NOMO-1 treated with dmso at 0.1 percent for 144 hours (cell line): ENCODE data around the gene ATP13A4.
A peak's percentile ranks its signal among the peaks of the same experiment; 100 is the strongest.

Source experiments
- DNase-seq: peaks from one replicate; lab custom pipeline; 2025; ENCODE audit not compliant: unreplicated experiment; lab: John Stamatoyannopoulos, UW

The ATP13A4 gene, protein sequence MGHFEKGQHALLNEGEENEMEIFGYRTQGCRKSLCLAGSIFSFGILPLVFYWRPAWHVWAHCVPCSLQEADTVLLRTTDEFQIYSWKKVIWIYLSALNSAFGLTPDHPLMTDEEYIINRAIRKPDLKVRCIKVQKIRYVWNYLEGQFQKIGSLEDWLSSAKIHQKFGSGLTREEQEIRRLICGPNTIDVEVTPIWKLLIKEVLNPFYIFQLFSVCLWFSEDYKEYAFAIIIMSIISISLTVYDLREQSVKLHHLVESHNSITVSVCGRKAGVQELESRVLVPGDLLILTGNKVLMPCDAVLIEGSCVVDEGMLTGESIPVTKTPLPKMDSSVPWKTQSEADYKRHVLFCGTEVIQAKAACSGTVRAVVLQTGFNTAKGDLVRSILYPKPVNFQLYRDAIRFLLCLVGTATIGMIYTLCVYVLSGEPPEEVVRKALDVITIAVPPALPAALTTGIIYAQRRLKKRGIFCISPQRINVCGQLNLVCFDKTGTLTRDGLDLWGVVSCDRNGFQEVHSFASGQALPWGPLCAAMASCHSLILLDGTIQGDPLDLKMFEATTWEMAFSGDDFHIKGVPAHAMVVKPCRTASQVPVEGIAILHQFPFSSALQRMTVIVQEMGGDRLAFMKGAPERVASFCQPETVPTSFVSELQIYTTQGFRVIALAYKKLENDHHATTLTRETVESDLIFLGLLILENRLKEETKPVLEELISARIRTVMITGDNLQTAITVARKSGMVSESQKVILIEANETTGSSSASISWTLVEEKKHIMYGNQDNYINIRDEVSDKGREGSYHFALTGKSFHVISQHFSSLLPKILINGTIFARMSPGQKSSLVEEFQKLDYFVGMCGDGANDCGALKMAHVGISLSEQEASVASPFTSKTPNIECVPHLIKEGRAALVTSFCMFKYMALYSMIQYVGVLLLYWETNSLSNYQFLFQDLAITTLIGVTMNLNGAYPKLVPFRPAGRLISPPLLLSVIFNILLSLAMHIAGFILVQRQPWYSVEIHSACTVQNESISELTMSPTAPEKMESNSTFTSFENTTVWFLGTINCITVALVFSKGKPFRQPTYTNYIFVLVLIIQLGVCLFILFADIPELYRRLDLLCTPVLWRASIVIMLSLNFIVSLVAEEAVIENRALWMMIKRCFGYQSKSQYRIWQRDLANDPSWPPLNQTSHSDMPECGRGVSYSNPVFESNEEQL

GRCh38 chr3:193554811-193555210 lies at the start of gene ATP13A4:
ATP13A4 (minus strand) TSS chr3:193554895; CDS start chr3:193554799, 96 bp downstream.
- DNase-seq, result no peak

- no peak for DNase-seq
Measured at GRCh38 chr3:193599393-193599792, 44.7 kb upstream of the ATP13A4 start.

DNA sequence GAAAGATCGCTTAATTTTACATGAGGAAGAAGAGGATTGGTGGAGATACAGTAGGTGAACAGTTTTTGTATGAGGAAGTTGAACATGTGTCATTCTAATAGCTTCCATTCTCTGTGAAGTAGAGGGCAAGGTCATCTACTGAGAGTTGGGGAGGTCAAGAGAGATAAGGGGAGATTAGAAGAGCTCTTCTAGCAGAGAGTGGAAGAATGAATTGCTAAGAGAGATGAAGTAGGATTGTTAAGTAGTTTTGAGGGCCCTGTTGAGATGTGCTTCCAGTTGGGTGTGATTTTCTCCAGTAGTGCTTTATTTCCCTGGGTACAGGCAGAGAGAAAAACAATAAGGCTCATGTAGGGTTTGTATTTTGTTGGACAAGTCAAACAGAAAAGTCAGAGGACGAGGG lies 43.5 kb upstream of the ATP13A4 start:
- no peak for DNase-seq

DNA sequence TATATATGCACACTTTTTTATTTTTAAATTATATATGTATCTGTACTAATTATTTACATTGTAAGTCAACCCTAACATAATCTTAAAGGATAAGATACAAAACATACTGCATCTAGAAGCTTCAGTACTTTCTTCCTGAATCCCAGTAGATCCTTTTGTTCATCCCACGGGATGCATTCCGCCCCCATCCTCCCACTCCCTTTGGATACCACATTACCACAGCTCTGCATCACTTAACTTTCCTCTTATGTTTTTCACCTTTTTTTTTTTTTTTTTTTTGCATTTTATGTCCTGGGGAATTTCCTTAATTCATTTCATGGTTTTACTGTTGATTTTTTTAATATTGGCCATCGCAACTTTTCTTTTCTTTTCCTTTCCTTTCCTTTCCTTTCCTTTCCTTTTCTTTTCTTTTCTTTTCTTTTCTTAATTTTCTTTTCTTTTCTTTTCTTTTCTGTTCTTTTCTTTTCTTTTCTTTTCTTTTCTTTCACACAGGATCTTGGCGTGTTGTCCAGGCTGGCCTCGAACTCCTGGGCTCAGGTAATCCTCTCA lies 41.3 kb upstream of the ATP13A4 start:
- no peak for DNase-seq

DNA sequence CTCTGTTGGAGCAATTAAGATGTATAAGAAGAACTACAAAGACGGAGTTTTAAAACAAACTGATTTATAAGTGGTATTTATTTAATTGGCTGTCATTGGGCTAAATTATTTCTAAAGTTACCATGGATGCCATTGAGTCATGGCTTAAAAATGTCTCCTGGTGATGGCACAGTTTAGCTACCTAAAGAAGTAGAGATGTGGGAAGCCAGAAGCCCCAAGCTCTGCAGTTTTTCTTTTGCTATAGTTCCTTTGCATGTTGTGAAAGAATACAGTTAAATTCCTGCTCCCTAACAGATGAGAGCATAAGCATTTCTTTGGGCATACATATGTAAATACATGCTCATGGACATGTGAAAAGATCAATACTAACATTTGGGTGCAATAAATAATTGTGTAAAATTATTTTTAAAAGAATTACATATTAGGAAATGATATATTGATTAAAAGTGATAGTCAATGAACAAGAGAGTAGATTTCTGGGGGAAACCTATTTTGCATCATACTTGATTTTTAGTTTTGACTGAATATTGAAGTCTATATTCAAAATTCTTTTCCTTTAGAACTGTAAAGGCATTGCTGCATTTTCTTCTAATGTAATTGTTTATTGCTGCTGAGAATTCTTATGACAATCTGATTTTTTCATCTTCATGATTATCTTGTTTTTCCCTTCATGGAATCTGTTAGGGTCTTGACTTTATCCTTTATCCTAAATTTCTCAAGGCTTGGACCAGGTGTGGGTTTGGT lies 40.4 kb upstream of the ATP13A4 start:
- DNase-seq, result no peak

GRCh38 chr3:193593668-193594030 lies 39.0 kb upstream of the ATP13A4 start:
- DNase-seq, result peak; percentile 2

DNA sequence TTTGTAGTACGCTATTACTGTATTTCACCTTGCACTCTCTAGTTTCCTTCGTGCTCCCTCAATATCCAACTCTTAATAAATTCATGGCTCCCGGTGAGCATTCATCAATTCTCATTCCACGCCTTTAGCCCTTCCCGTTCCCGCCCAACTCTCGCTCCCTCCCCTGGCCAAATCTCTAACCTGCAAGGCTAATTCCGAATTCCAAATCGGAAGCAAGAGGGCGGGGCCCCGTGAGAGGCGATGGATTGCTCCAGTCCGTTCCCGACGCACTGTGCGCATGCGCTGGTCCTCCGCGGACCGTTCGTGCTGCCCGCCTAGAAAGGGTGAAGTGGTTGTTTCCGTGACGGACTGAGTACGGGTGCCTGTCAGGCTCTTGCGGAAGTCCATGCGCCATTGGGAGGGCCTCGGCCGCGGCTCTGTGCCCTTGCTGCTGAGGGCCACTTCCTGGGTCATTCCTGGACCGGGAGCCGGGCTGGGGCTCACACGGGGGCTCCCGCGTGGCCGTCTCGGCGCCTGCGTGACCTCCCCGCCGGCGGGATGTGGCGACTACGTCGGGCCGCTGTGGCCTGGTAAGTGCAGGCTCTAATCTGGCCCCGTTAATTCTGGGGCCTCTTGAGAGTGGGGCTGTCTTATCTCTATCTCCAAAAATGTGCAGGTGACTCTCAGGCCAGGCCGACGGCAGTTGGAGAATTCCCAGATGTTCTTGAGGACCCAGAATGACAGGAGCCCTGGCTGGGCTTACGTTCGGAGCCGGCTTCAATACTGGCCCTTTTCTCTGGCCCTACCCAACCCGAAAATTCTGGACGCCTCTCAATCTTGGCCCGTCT lies 38.4 kb upstream of the ATP13A4 start, which contains the start of gene OPA1:
OPA1 (plus strand) TSS at position 368 of the 827 bp plus-strand sequence; CDS start at position 538, 170 bp downstream.
- peak; percentile 99 for DNase-seq

DNA sequence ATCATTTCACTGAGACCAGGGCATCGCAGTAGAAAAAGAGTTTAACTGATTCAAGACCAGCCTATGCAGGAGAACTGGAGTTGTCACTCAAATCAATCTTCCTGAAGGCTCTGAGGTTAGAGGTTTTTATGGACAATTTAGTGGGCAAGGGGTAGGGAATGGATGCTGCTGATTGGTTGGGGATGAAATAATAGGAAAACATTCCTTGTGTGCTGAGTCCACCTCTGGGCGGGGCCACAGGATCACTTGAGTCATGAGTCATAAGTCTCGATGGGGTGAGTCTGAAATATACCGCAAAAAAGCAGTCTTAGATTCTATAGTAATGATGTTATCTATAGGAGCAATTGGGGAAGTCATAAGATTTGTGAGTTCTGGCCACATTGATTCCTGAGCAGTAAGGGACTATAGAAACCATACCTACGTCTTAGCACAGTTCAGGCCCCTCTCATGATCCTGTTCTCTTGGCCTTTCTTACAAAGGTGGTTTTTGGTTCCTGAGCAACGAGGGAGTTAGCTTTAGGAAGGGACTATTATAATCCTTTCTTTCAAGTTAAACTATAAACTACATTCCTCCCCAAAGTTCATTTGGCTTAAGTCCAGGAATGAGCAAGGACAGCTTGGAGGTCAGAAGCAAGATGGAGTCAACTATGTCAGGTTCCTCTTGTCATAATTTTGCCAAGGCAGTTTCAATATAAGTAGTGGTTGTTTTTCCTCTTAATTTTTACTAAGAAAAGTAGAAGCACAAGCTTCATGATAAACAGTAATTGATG lies 35.6 kb upstream of the ATP13A4 start:
- DNase-seq, result peak; percentile 15

- DNase-seq, result no peak
Measured at GRCh38 chr3:193589616-193590015, 34.9 kb upstream of the ATP13A4 start.

GRCh38 chr3:193589129-193589528 lies 34.4 kb upstream of the ATP13A4 start:
- DNase-seq, result peak; percentile 27

GRCh38 chr3:193586526-193586925 lies 31.8 kb upstream of the ATP13A4 start:
- no peak for DNase-seq

- no peak for DNase-seq
Measured at GRCh38 chr3:193585530-193585929, 30.8 kb upstream of the ATP13A4 start.

DNA sequence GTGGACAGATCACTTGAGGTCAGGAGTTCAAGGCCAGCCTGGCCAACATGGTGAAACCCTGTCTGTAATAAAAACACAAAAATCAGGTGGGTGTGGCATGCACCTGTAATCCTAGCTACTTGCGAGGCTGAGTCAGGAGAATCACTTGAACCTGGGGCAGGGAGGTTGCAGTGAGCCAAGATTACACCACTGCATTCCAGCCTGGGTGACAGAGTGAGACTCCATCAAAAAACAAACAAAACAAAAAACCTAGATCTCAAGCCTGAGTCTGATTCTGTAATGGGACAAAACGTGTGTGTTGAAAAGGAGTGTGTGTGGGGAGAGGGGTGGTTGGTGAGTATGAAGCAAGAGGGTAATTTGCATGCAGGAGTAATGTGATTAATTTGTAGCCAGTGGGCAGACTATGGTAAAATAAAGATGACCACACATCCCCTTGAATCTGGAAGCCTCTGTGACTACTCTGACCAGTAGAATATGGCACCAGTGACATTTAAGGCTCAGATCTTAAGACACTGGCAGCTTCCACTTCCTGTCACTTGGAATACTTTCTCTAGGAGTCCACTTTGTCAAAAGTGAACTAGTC lies 19.9 kb upstream of the ATP13A4 start:
- peak; percentile 72 for DNase-seq

GRCh38 chr3:193573403-193574191 lies 18.9 kb upstream of the ATP13A4 start:
- no peak for DNase-seq

DNA sequence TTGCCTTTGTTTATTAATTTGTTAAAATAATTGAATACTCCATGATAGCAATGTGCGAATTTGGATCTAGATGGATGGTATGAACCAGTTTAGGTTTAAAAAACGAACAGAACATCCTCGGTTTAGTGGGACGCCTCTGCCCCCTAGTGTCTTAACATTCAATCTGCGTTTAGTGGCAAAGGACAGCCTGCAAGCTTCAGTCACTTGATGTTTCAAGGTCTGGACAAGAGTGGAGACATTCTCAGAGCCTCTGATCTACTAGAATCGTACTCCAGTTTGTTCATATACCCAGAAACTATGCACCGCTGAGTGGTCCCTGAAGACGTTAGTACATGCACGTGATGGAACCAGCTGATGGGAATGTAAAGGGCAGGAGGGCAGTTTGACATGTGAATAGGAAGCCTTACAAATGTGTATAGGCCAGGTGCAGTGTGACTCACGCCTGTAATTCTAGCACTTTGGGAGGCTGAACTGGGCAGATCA lies 17.8 kb upstream of the ATP13A4 start:
- DNase-seq, result peak; percentile 41

DNA sequence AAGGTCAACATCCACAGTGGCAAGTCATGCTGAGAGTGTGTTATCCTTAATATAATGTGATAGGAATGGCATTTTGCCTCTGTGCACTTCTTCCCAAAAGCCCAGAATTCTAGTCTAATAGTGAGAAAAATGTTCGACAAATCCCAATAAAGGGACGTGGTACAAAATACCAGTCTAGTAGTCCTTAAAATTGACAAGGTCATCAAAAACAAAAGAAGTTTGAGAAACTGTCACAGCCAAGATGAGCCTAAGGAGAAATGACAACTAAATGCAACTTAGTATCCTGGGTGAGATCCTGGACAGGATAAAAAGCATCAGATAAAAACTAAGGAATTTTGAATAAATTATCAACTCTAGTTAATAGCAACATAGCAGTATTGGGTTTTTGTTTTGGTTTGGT lies 14.4 kb upstream of the ATP13A4 start:
- no peak for DNase-seq

GRCh38 chr3:193564012-193564411 lies 9.3 kb upstream of the ATP13A4 start:
- no peak for DNase-seq
